ENCODE data around the gene CEP85L.

DNA sequence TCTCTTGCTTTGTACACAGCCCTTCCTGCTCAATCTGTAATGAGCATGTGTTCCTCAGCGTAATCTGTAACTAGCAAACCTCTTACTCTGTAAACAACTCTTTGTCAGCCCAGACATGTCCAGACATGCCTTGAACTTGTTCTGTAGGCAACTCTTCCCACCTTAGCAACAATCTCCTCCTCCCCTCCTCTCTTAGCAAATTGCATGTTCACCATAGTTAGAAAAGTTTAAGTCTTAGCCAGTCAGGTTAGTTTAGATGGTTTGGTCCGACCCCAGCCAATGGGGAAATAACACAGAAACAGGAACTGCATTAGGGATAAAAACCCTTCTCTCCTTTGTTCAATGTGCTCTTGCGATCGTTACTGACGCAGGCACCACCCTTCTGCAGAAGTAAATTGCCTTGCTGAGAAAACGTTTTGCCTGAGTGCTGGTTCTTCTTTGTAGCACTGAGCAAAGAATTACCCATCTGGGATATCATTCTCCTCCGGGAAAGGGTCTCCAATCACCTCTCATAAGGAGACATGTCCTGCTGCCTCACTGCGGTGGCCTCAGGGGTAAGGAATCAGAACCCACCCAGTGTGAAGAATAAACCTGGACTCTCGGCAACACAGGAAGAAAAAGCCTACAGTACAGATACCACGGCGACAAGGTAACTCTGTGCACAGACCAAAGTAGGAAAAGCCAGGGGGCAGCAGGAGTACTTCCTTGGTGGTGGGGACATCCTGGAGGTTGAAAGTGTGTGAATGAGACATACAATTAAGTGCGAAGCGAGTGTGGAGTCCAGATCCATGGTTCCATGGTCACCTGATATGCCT, 77.1 kb downstream of the CEP85L start:
- TF ChIP-seq, protein P1, sequence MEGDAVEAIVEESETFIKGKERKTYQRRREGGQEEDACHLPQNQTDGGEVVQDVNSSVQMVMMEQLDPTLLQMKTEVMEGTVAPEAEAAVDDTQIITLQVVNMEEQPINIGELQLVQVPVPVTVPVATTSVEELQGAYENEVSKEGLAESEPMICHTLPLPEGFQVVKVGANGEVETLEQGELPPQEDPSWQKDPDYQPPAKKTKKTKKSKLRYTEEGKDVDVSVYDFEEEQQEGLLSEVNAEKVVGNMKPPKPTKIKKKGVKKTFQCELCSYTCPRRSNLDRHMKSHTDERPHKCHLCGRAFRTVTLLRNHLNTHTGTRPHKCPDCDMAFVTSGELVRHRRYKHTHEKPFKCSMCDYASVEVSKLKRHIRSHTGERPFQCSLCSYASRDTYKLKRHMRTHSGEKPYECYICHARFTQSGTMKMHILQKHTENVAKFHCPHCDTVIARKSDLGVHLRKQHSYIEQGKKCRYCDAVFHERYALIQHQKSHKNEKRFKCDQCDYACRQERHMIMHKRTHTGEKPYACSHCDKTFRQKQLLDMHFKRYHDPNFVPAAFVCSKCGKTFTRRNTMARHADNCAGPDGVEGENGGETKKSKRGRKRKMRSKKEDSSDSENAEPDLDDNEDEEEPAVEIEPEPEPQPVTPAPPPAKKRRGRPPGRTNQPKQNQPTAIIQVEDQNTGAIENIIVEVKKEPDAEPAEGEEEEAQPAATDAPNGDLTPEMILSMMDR (IDR thresholded peaks at IDR 0.05; ENCODE audit: insufficient read depth, low read length, poor library complexity, severe bottlenecking): no peak
- no peak for TF ChIP-seq EZH2phosphoT487 (conservative IDR thresholded peaks at IDR 0.05; ENCODE audit: low read length)
